ENCODE data around the gene BTBD9. TPM values are rescaled to one million over a fixed set of nuclear protein-coding genes. Genes with fewer than 3 reads are reported as not detected.

BTBD9 gene
- total RNA-seq, 3 donors from 2014 or later = 12.8 to 25.5 (median 19.0) TPM

DNA sequence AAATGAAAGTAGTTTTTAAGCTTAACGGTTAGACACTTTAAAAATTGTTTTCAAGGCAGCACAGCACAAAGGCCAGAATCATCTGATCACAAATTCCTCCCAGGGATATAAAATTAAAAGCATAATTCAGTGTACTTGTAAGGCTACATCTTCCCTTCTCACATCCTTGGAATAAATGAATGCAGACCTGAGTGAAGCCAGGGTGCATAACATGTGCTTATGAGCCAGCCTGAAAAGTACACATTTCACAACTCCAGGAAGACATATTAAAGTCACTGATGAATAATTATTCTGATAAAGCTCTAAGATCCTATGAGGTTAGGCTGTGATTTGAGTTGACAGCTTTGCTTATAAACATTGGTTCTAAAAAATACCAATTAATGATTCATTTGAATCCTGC is 163.6 kb downstream of the BTBD9 start:
- no peak for DNase-seq (ENCODE audit: low spot score in 2 of 2)
- Histone ChIP-seq H3K4me3 (no peak overlapping the region), H3K27me3 (no peaks in the 10 kb centered on the region), H3K4me1 (no peaks in the 10 kb centered on the region), H3K36me3 (no peaks in the 10 kb centered on the region), H3K9me3 (no peaks in the 10 kb centered on the region), H3K27ac (no peak overlapping the region)
- intact Hi-C loops (cut with DNase I; ENCODE audit: low total_unique reads) = no loop called here
- TF ChIP-seq CTCF (IDR thresholded peaks at IDR 0.05) (no peak), POLR2A (IDR thresholded peaks at IDR 0.05) (no peak), POLR2AphosphoS5 (IDR thresholded peaks at IDR 0.05) (no peak)

- Histone ChIP-seq H3K27ac (no peak overlapping the region), H3K9me3 (no peaks in the 10 kb centered on the region), H3K4me1 (no peaks in the 10 kb centered on the region), H3K4me3 (no peak overlapping the region), H3K36me3 (no peaks in the 10 kb centered on the region), H3K27me3 (no peaks in the 10 kb centered on the region)
- TF ChIP-seq POLR2A (IDR thresholded peaks at IDR 0.05) (no peak), POLR2AphosphoS5 (IDR thresholded peaks at IDR 0.05) (no peak), CTCF (IDR thresholded peaks at IDR 0.05) (no peak)
- no peak for DNase-seq (ENCODE audit: low spot score in 2 of 2)
- intact Hi-C loops (cut with DNase I; ENCODE audit: low total_unique reads) = no loop called here
These were observed 169.2 kb downstream of the BTBD9 start for GRCh38 chr6:38470548-38470947.

GRCh38 chr6:38467566-38467965 is 172.2 kb downstream of the BTBD9 start:
- DNase-seq (ENCODE audit: low spot score in 2 of 2) = no peak
- TF ChIP-seq POLR2AphosphoS5 (IDR thresholded peaks at IDR 0.05) = no peak
- TF ChIP-seq CTCF (IDR thresholded peaks at IDR 0.05) = no peak
- TF ChIP-seq POLR2A (IDR thresholded peaks at IDR 0.05) = no peak
- H3K27me3 ChIP-seq = no peaks in the 10 kb centered on the region
- intact Hi-C loops (cut with DNase I; ENCODE audit: low total_unique reads) = no loop called here
- no peak overlapping the region for H3K27ac ChIP-seq
- no peaks in the 10 kb centered on the region for H3K36me3 ChIP-seq
- no peaks in the 10 kb centered on the region for H3K4me1 ChIP-seq
- no peak overlapping the region for H3K4me3 ChIP-seq
- H3K9me3 ChIP-seq = no peaks in the 10 kb centered on the region

- H3K4me1 ChIP-seq = no peaks in the 10 kb centered on the region
- TF ChIP-seq CTCF (IDR thresholded peaks at IDR 0.05) (no peak), POLR2A (IDR thresholded peaks at IDR 0.05) (no peak), POLR2AphosphoS5 (IDR thresholded peaks at IDR 0.05) (no peak)
- no peak for DNase-seq (ENCODE audit: low spot score in 2 of 2)
- no peaks in the 10 kb centered on the region for H3K9me3 ChIP-seq
- no peaks in the 10 kb centered on the region for H3K27me3 ChIP-seq
- H3K27ac ChIP-seq = no peak overlapping the region
- intact Hi-C loops (cut with DNase I; ENCODE audit: low total_unique reads) = no loop called here
- H3K36me3 ChIP-seq = no peaks in the 10 kb centered on the region
- H3K4me3 ChIP-seq = no peak overlapping the region
These were observed 179.5 kb downstream of the BTBD9 start for GRCh38 chr6:38460186-38460585.

- no peak for TF ChIP-seq POLR2AphosphoS5 (IDR thresholded peaks at IDR 0.05)
- no peak for TF ChIP-seq CTCF (IDR thresholded peaks at IDR 0.05)
- TF ChIP-seq POLR2A (IDR thresholded peaks at IDR 0.05) = no peak
- no peaks in the 10 kb centered on the region for H3K36me3 ChIP-seq
- no peak for DNase-seq (ENCODE audit: low spot score in 2 of 2)
- H3K27me3 ChIP-seq = no peaks in the 10 kb centered on the region
- H3K27ac ChIP-seq = no peak overlapping the region
- H3K9me3 ChIP-seq = no peaks in the 10 kb centered on the region
- H3K4me3 ChIP-seq = no peak overlapping the region
- intact Hi-C loops (cut with DNase I; ENCODE audit: low total_unique reads) = no loop called here
- H3K4me1 ChIP-seq = no peaks in the 10 kb centered on the region
These were observed 180.4 kb downstream of the BTBD9 start for GRCh38 chr6:38459291-38459690.
